ENCODE results near the gene CHRNB2.

GRCh38 chr1:154548028-154548427 lies 19.6 kb upstream of the CHRNB2 start:
- TF ChIP-seq CTCF (IDR thresholded peaks at IDR 0.05) (no peak), EZH2 (IDR thresholded peaks at IDR 0.05) (no peak), EZH2phosphoT487 (IDR thresholded peaks at IDR 0.05) (no peak)

All from neural progenitor cell (in vitro differentiated cells).